H1 (cell line): ENCODE measurements around the gene BCAS1. TPM values are rescaled to one million over a fixed set of nuclear protein-coding genes. Genes with fewer than 3 reads are reported as not detected.

ENCODE experiments used
- CTCF ChIA-PET: fragments of 300-600 bp; sonication (Branson Sonifier 250); formaldehyde crosslinking; loops from one replicate; lab custom pipeline; 2021; ENCODE audit not compliant: partially characterized antibody; lab: Charles Lee
- POLR2A ChIA-PET: fragments of 300-600 bp; sonication (Branson Sonifier 250); formaldehyde crosslinking; loops from one replicate; lab custom pipeline; 2021; ENCODE audit warnings: inconsistent platforms; ENCODE audit not compliant: partially characterized antibody; lab: Charles Lee
- DNase-seq, 2 experiments: peaks; one replicate each; pipeline versions ENCODE4 v3.0.0 to v3.0.0-alpha.2; 2010 to 2022; ENCODE audit warnings: low spot score in 2 of 2, low read depth in 1 of 2, mixed read lengths in 1 of 2
- FAIRE-seq: peaks from 2 replicates; lab custom pipeline; 2011; peaks lifted over from hg19 to GRCh38; lab: Jason Lieb, UNC
- H2AFZ ChIP-seq: 2 replicates; pipeline ENCODE4 v1.8.1; 2012; ENCODE audit warnings: low read length, inconsistent platforms
- H2AK5ac ChIP-seq: 2 replicates; pipeline ENCODE4 v1.6.1; 2013; ENCODE audit warnings: low read depth, low read length
- H2BK120ac ChIP-seq: replicated peaks from 2 replicates; pipeline ENCODE3; 2013; ENCODE audit warnings: low read depth, low read length, inconsistent platforms
- H2BK12ac ChIP-seq: 2 replicates; pipeline ENCODE4 v1.6.1; 2013; ENCODE audit warnings: low read depth, low read length
- H2BK15ac ChIP-seq: 2 replicates; pipeline ENCODE4 v1.6.1; 2013; ENCODE audit warnings: low read length
- H2BK20ac ChIP-seq: 2 replicates; pipeline ENCODE4 v1.6.1; 2013; ENCODE audit warnings: low read length
- H2BK5ac ChIP-seq: 2 replicates; pipeline ENCODE4 v1.6.1; 2013; ENCODE audit warnings: low read depth, low read length
- H3K14ac ChIP-seq: 2 replicates; pipeline ENCODE4 v1.6.1; 2013; ENCODE audit warnings: inconsistent platforms; ENCODE audit not compliant: insufficient read length
- H3K18ac ChIP-seq: 2 replicates; pipeline ENCODE4 v1.6.1; 2013; ENCODE audit warnings: low read length; ENCODE audit errors: extremely low read depth
- H3K23ac ChIP-seq: 2 replicates; pipeline ENCODE4 v1.6.1; 2013; ENCODE audit warnings: inconsistent platforms; ENCODE audit not compliant: insufficient read length
- H3K23me2 ChIP-seq: 2 replicates; pipeline ENCODE4 v1.6.1; 2013; ENCODE audit warnings: low read depth, low read length
- H3K27ac ChIP-seq: 2 replicates; pipeline ENCODE4 v1.6.1; 2011; ENCODE audit warnings: low read depth, low read length, inconsistent platforms
- H3K27me3 ChIP-seq, 4 experiments: replicated peaks in 1 of 4; 1 replicate in 1 of 4; 2 replicates in 3 of 4; pipeline versions ENCODE4 v1.6.1 to v1.8.1; 2011 to 2013; ENCODE audit warnings: low read length in 3 of 4, mild to moderate bottlenecking in 3 of 4, inconsistent platforms in 2 of 4, mixed read lengths in 2 of 4, moderate library complexity in 1 of 4; ENCODE audit not compliant: control insufficient read depth in 3 of 4, insufficient read depth in 3 of 4; ENCODE audit errors: extremely low read depth in 1 of 4
- H3K36me3 ChIP-seq, 4 experiments: 2 replicates each; pipeline versions ENCODE4 v1.6.1 to v1.8.1; 2011 to 2013; ENCODE audit warnings: mild to moderate bottlenecking in 4 of 4, low read length in 3 of 4, moderate library complexity in 2 of 4, control low read depth in 1 of 4, inconsistent platforms in 1 of 4; ENCODE audit not compliant: insufficient read depth in 4 of 4, control insufficient read depth in 2 of 4
- H3K4ac ChIP-seq: replicated peaks from 2 replicates; pipeline ENCODE3; 2013; ENCODE audit warnings: low read length, low read depth, mixed read lengths, inconsistent platforms; ENCODE audit not compliant: insufficient read length
- H3K4me1 ChIP-seq, 4 experiments: replicated peaks in 1 of 4; 1 replicate in 1 of 4; 2 replicates in 3 of 4; pipeline versions ENCODE4 v1.6.1 to v1.8.1; 2011 to 2013; ENCODE audit warnings: low read length in 3 of 4, inconsistent platforms in 2 of 4, mixed read lengths in 1 of 4; ENCODE audit not compliant: insufficient read depth in 4 of 4, control insufficient read depth in 3 of 4
- H3K4me2 ChIP-seq, 2 experiments: 2 replicates each; pipeline versions ENCODE4 v1.6.1 to v1.8.1; 2011 to 2013; ENCODE audit warnings: low read depth in 2 of 2, low read length in 2 of 2, control low read depth in 1 of 2, inconsistent platforms in 1 of 2, mild to moderate bottlenecking in 1 of 2; ENCODE audit not compliant: insufficient read depth in 1 of 2
- H3K4me3 ChIP-seq, 4 experiments: fragments of 200-600, 300-600 bp in 1 of 4; sonication (generic), shearing (Covaris generic), sonication (Bioruptor Twin) in 1 of 4; 2 replicates each; pipeline versions ENCODE4 v1.5.1 to v1.8.1; 2011 to 2016; ENCODE audit warnings: low read length in 4 of 4, low read depth in 3 of 4, control low read depth in 2 of 4, inconsistent platforms in 2 of 4, mild to moderate bottlenecking in 2 of 4, mixed read lengths in 1 of 4, moderate library complexity in 1 of 4; ENCODE audit not compliant: insufficient read depth in 2 of 4; ENCODE audit errors: extremely low read depth in 1 of 4
- H3K56ac ChIP-seq: replicated peaks from 2 replicates; pipeline ENCODE3; 2013; ENCODE audit warnings: low read depth, mild to moderate bottlenecking, mixed read lengths, low read length, inconsistent platforms; ENCODE audit not compliant: insufficient read length
- H3K79me1 ChIP-seq: 2 replicates; pipeline ENCODE4 v1.6.1; 2013; ENCODE audit warnings: low read depth, low read length, control low read depth
- H3K79me2 ChIP-seq, 2 experiments: 2 replicates each; pipeline versions ENCODE4 v1.6.1 to v1.8.1; 2012 to 2013; ENCODE audit warnings: low read length in 2 of 2, mild to moderate bottlenecking in 2 of 2, inconsistent platforms in 1 of 2; ENCODE audit not compliant: insufficient read depth in 2 of 2, control insufficient read depth in 1 of 2
- H3K9ac ChIP-seq, 4 experiments: replicated peaks in 1 of 4; 1 replicate in 1 of 4; 2 replicates in 3 of 4; pipeline versions ENCODE4 v1.6.1 to v1.8.1; 2011 to 2013; ENCODE audit warnings: low read depth in 3 of 4, low read length in 3 of 4, control low read depth in 2 of 4, mild to moderate bottlenecking in 2 of 4, moderate library complexity in 2 of 4, inconsistent platforms in 1 of 4; ENCODE audit errors: extremely low read depth in 1 of 4
- H3K9me3 ChIP-seq, 2 experiments: 2 replicates each; pipeline versions ENCODE4 v1.6.1 to v1.8.1; 2012 to 2013; ENCODE audit warnings: mild to moderate bottlenecking in 2 of 2, moderate library complexity in 2 of 2, control low read depth in 1 of 2, inconsistent platforms in 1 of 2, low read depth in 1 of 2, low read length in 1 of 2, mixed read lengths in 1 of 2; ENCODE audit not compliant: insufficient read depth in 2 of 2
- H4K20me1 ChIP-seq, 2 experiments: replicated peaks in 1 of 2; 2 replicates each; pipeline versions ENCODE3 to v1.8.1; 2011 to 2013; ENCODE audit warnings: inconsistent platforms in 2 of 2, low read length in 2 of 2, mild to moderate bottlenecking in 1 of 2; ENCODE audit not compliant: insufficient read depth in 2 of 2, control insufficient read depth in 1 of 2
- H4K5ac ChIP-seq: 2 replicates; pipeline ENCODE4 v1.6.1; 2013; ENCODE audit warnings: low read length, low read depth, mixed read lengths, inconsistent platforms; ENCODE audit not compliant: insufficient read length
- H4K8ac ChIP-seq: 2 replicates; pipeline ENCODE4 v1.8.0; 2013; ENCODE audit warnings: mild to moderate bottlenecking, moderate library complexity, low read length, inconsistent platforms; ENCODE audit not compliant: insufficient read depth; ENCODE audit errors: extremely low read depth
- H4K91ac ChIP-seq: replicated peaks from 2 replicates; pipeline ENCODE3; 2013; ENCODE audit warnings: low read length, mixed read lengths, inconsistent platforms; ENCODE audit not compliant: insufficient read length
- ASH2L ChIP-seq: fragments of 200-600, 300-600 bp; sonication (generic); IDR thresholded peaks from one replicate; pipeline ENCODE4 v1.7.1; 2017; ENCODE audit warnings: low read length
- BACH1 ChIP-seq: IDR thresholded peaks from 2 replicates; pipeline ENCODE4 v1.6.1; 2012; ENCODE audit warnings: low read length, improper control_type of control experiment
- BRCA1 ChIP-seq: IDR thresholded peaks from 2 replicates; pipeline ENCODE4 v1.6.1; 2012; ENCODE audit warnings: low read depth, low read length, improper control_type of control experiment
- GABPA ChIP-seq: IDR thresholded peaks from 2 replicates; pipeline ENCODE4 v1.6.1; 2011; ENCODE audit warnings: mild to moderate bottlenecking, low read length, moderate library complexity, borderline replicate concordance; ENCODE audit not compliant: insufficient read depth
- HDAC6 ChIP-seq: IDR thresholded peaks from one replicate; pipeline ENCODE4 v1.7.1; 2012; ENCODE audit warnings: low read depth, mild to moderate bottlenecking, inconsistent platforms, low read length, moderate library complexity
- NRF1 ChIP-seq: IDR thresholded peaks from 2 replicates; pipeline ENCODE4 v1.6.1; 2011; ENCODE audit warnings: mild to moderate bottlenecking, low read depth, low read length, improper control_type of control experiment
- SP1 ChIP-seq: IDR thresholded peaks from 2 replicates; pipeline ENCODE4 v1.6.1; 2011; ENCODE audit warnings: low read depth, low read length
- SP4 ChIP-seq: IDR thresholded peaks from 2 replicates; pipeline ENCODE4 v1.6.1; 2012; ENCODE audit warnings: low read length, inconsistent platforms
- TBP ChIP-seq: IDR thresholded peaks from 2 replicates; pipeline ENCODE4 v1.6.1; 2011; ENCODE audit warnings: low read depth, low read length, improper control_type of control experiment
- YY1 ChIP-seq: IDR thresholded peaks from 2 replicates; pipeline ENCODE4 v1.6.1; 2011; ENCODE audit warnings: low read depth, mild to moderate bottlenecking, low read length
- WGBS, 2 experiments: shearing (Covaris generic) in 1 of 2; methylation state at CpG; one replicate each; pipeline versions ENCODE4 v1.1.6 to v1.1.7; 2013 to 2015; ENCODE audit warnings: low lambda C conversion rate in 2 of 2, mixed read lengths in 2 of 2, inconsistent platforms in 1 of 2, low coverage in 1 of 2, missing lambda C conversion rate in 1 of 2; ENCODE audit not compliant: insufficient replicate concordance in 2 of 2, insufficient coverage in 1 of 2, insufficient read length in 1 of 2; ENCODE audit errors: extremely low coverage in 1 of 2, missing lambda C conversion rate in 1 of 2; 5-methylcytosine and 5-hydroxymethylcytosine counted together
- polyA plus RNA-seq, 7 experiments: library from polyadenylated mRNA; depleted of rRNA in 3 of 7; stranded (reverse) in 5 of 7; unstranded in 2 of 7; fragments of >200 nt in 5 of 7; fragments of 200-250 nt in 2 of 7; gene quantifications; 1 replicate in 5 of 7; 2 replicates in 1 of 7; 4 replicates in 1 of 7; pipeline versions ENCODE4 v1.2.1 to v1.2.3, GENCODE V29; 2011 to 2013; ENCODE audit warnings: missing spikeins in 2 of 7, mixed read lengths in 2 of 7
- total RNA-seq: library from RNA; stranded (reverse); fragmentation: NEBNext Ultra II Directional; extraction: Animal tissue kit (Norgen Biotek cat#: 25700); gene quantifications from 2 replicates; pipeline ENCODE4 v1.2.1, GENCODE V29; 2021

The BCAS1 gene
- total and polyA plus RNA-seq, 2 of the 8 experiments (the other 6 are each of a cell fraction or from before 2014, with no cell fraction given): 0.06 to 0.19 TPM

DNA sequence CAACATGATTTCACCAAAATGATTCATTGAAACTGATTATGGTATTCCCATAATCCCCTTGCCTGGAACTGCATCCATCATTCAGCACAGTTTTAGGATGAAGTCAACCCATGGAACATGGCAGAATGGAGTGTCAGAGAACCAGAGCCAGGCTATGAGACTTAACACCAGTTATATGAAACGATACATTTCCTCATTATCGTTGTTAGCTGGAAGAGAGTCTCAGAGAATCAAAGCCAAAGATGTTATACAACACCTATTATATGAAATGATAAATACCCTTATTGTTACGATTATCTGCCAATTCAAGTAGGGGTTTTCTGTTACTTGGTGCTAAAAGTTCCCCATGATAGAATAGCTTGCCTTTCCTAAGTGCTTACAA lies 131.2 kb downstream of the BCAS1 start:
- Histone ChIP-seq H3K27me3 (no peaks in the 10 kb centered on the region), H3K56ac (no peak overlapping the region), H2AK5ac (no peak overlapping the region), H3K14ac (no peak overlapping the region), H4K8ac (no peak overlapping the region), H4K20me1 (no peaks in the 10 kb centered on the region), H3K23me2 (no peaks in the 10 kb centered on the region), H2AFZ (peak overlapping the region; percentile 92; the same call in 1 of the 2 replicates), H3K4me3 (no peak overlapping the region), H2BK120ac (peak overlapping the region; percentile 70), H3K4me1 (peaks cover 6 to 25% (median 17%) of the 10 kb centered on the region in 4 experiments), H3K4me2 (no peak overlapping the region), H2BK15ac (no peak overlapping the region), H4K91ac (peak overlapping the region; percentile 4), H2BK20ac (peak overlapping the region; percentile 29; the same call in 1 of the 2 replicates), H2BK5ac (no peak overlapping the region), H3K27ac (peak overlapping the region; percentile 10; the same call in 1 of the 2 replicates), H2BK12ac (peak overlapping the region; percentile 95), H3K9ac (no peak overlapping the region), H3K4ac (no peak overlapping the region), H3K36me3 (no peaks in the 10 kb centered on the region), H4K5ac (no peak overlapping the region), H3K79me2 (no peaks in the 10 kb centered on the region), H3K9me3 (no peaks in the 10 kb centered on the region), H3K18ac (0 out of 2 replicates have a peak overlapping the region, but pooled peaks have one; percentile 52), H3K23ac (no peak overlapping the region), H3K79me1 (no peaks in the 10 kb centered on the region)
- peak in 1 of 2 experiments; percentile 8 for DNase-seq
- CTCF ChIA-PET: interaction anchor here (0.6 to 8.8 kb wide), 26 partner anchors 10 to 388 kb away, joined by 3 to 102 read pairs (median 6); no protein-coding TSS in a partner anchor
- POLR2A ChIA-PET: interaction anchor here (0.6 to 1.6 kb wide), 4 partner anchors 25 to 373 kb away, joined by 3 to 4 read pairs (median 3); no protein-coding TSS in a partner anchor
- TF ChIP-seq ASH2L: no peak
- TF ChIP-seq BRCA1: no peak
- no peak for TF ChIP-seq SP4
- no peak for TF ChIP-seq HDAC6
- TF ChIP-seq SP1: no peak
- no peak for TF ChIP-seq TBP
- TF ChIP-seq BACH1: no peak
- no peak for TF ChIP-seq YY1
- no peak for TF ChIP-seq GABPA
- no peak for TF ChIP-seq NRF1
- 90% methylated on average over 3 of the region's 3 CpGs; no CpG with 5 or more reads in 1 of the 2 experiments for WGBS, 2 experiments
- FAIRE-seq: no peak
